Endothelial cell of umbilical vein (primary cell): Measurements from ENCODE around the gene COL19A1.

Experiments
- CTCF ChIP-seq, 2 donors: IDR thresholded peaks; 1 replicate in 1 of 2; 2 replicates in 1 of 2; pipeline ENCODE4 v1.5.1; 2011; ENCODE audit warnings: low read length in 2 of 2, mild to moderate bottlenecking in 2 of 2, moderate library complexity in 2 of 2, control low read depth in 1 of 2, inconsistent platforms in 1 of 2, low read depth in 1 of 2; ENCODE audit not compliant: insufficient read depth in 1 of 2; ENCODE audit errors: extremely low read depth in 1 of 2
- EZH2 ChIP-seq: IDR thresholded peaks from 2 replicates; pipeline ENCODE4 v1.6.1; 2012; ENCODE audit warnings: borderline replicate concordance, low read depth, mild to moderate bottlenecking, moderate library complexity, low read length, inconsistent platforms; ENCODE audit not compliant: severe bottlenecking
- POLR2A ChIP-seq: IDR thresholded peaks from 2 replicates; pipeline ENCODE4 v1.6.1; 2012; ENCODE audit warnings: low read depth, mild to moderate bottlenecking, control low read depth, low read length
- POLR2AphosphoS5 ChIP-seq: IDR thresholded peaks from 2 replicates; pipeline ENCODE4 v1.6.1; 2012; ENCODE audit warnings: low read depth, mild to moderate bottlenecking, control low read depth, low read length, moderate library complexity; ENCODE audit not compliant: insufficient read depth

GRCh38 chr6:70072540-70073179 is 206.3 kb downstream of the COL19A1 start:
- TF ChIP-seq CTCF (IDR thresholded peaks at IDR 0.05; ENCODE audit: extremely low read depth in 1 of 2, insufficient read depth in 1 of 2, low read depth in 1 of 2, low read length in 2 of 2): no peak
- no peak for TF ChIP-seq POLR2A
- TF ChIP-seq EZH2: no peak
- TF ChIP-seq POLR2AphosphoS5: no peak
